Tongue (tissue), 2 donors: ENCODE measurements around the gene SFI1. TPM values are rescaled to one million over a fixed set of nuclear protein-coding genes. Genes with fewer than 3 reads are reported as not detected.
"Not testable (repeated sequence)": the region's sequence is repeated elsewhere in the genome, so short reads cannot be mapped to it uniquely, and the experiment has no call there.

Source experiments
- DNase-seq: peaks from one replicate; pipeline ENCODE4 v3.0.0-alpha.2; 2015
- total RNA-seq: library from RNA; depleted of rRNA; stranded (reverse); fragments of >200 nt; gene quantifications from one replicate; pipeline ENCODE4 v1.2.3, GENCODE V29; 2014

SFI1 gene
- total RNA-seq, 1 donor from 2014 or later = 25.4 TPM

GRCh38 chr22:31588970-31589675 is 92.8 kb downstream of the SFI1 start:
- DNase-seq = no peak

DNA sequence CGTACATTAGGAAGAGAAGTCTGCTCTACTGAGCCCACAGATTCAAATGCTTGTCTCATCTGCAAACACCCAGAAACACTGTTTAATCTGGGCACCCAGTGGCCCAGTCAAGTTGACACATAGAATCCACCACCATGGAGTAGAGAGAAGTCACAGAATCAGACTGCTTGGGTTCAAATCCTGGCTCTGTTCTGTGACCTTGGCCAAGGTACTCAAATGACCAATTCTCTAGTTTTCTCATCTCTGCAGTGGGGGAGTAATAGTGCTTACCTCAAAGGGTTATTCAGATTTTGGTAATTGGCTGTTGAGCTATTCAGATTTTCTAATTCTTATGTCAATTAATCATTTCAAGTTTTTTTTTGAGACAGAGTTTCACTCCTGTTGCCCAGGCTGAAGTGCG is 93.8 kb downstream of the SFI1 start:
- not testable (repeated sequence) for DNase-seq

DNA sequence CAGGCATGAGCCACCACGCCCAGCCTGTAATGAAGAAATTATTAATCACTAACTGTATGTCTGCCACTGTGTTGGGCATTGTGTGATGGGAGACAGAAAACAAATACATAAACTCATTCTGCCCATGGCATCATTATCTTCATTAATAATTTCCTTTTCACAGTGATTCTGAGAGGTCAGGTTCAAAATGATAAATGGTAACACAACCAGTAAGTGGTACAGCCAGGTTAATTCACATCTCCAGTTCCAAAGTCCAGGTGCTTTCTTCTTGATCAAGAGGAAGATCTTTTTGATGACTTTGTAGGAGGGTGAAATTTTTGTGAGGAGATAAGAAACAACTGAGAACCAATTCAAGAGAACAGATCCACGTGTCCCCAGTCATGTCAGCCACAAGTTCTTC is 98.9 kb downstream of the SFI1 start:
- no peak for DNase-seq

GRCh38 chr22:31602259-31602952 is 106.1 kb downstream of the SFI1 start:
- DNase-seq = peak; percentile 36

DNA sequence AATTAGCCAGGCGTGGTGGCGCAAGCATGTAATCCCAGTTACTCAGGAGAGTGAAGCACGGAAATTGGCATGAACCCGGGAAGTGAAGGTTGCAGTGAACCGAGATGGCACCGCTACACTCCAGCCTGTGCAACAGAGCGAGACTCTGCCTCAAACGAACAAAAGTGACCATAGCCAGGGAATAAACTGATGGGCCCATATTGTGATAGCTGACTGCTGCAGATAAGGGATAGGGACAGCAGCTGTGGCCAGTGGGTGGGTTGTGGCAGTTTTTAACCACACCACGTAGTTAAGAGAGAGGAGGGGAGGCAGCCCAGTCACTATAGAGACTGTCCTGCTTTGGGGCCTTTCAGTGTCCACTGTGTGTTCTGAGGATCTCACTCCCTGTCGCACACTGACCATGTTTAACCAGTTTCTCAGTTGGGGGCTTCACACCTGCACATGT is 106.8 kb downstream of the SFI1 start:
- no peak for DNase-seq

DNA sequence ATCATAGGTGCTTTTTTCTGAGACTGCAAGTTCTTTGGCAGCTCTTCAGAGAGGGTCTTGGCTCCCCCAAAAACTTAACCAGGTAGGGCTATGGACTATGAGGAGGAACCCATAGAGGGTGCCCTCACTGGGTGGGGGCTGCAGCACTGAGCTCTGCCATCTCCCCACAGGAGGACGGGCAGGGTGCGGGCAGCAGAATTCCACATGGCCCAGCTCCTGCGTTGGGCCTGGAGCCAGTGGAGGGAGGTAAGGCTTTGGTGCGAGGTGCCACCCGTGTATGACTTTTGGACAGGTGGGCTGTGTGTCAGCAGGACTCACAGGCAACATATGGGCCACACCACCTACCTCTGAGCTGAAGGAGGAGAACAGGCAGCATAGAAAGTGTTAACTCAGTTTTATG is 107.2 kb downstream of the SFI1 start:
- no peak for DNase-seq

DNA sequence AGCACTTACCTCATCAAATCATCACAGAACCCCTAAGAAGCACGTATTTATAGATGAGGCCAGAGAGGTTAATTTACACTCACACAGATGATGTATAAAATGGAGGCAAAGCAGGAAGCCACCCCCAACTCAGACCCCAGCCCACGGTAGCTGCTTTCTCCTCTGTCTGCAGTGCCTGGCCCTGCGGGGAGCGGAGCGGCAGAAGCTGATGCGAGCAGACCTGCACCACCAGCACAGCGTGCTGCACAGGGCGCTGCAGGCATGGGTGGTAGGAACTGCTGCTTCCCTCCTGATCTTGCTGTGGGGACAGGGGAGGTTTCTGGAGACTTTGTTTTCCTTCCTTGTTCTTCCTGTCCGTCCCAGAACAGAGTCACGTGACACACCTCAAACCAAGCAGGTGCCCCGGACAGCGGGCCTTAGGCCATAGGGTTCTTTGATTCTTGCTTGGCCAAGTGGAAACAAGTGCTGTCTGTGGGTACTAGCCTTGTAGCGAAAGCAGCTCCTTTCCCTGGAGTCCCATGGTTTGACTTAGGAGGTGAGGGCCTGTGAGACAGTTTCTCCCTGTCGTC is 107.9 kb downstream of the SFI1 start:
- no peak for DNase-seq

DNA sequence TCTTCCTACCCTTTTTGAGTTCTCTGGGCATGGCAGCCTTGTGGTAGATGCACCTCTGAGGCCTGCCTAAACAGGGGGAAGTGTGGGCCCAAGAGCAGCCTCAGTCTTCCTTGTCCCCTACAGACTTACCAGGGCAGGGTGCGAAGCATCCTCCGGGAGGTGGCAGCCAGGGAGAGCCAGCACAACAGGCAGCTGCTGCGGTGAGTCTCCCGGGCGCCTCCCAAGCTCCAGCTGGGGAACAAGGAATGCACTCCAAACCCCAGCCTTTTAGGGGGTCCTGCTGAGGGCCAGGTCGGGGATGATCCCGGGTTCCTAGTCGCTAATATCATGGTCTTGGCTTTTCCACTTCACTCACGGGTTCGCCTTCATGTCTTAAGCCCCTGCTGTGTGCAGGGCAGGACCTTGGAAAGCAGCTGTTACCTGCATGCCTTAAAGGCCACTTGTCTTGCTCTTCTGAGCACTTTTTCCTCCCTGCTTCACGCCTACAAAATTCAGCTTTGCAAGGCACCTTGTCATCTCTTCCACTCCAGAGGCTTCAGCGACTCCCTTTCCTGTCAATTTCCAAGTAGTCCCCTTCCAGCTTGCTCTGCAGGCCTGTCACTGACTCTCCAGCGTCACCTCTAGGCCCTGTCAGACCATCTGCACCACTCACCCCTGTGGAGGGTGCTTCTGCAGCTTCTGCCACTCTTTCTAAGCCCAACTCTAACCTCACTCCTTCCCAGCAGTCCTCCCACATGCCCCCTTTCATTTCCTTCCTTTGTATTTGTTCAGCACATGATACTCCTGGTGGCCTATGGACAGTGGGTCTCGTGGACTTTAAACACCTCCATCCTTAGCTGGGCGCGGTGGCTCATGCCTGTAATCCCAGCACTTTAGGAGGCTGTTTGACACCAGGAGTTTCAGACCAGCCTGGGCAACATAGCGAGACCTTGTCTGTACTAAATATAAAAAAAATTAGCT is 108.7 kb downstream of the SFI1 start:
- DNase-seq = no peak

DNA sequence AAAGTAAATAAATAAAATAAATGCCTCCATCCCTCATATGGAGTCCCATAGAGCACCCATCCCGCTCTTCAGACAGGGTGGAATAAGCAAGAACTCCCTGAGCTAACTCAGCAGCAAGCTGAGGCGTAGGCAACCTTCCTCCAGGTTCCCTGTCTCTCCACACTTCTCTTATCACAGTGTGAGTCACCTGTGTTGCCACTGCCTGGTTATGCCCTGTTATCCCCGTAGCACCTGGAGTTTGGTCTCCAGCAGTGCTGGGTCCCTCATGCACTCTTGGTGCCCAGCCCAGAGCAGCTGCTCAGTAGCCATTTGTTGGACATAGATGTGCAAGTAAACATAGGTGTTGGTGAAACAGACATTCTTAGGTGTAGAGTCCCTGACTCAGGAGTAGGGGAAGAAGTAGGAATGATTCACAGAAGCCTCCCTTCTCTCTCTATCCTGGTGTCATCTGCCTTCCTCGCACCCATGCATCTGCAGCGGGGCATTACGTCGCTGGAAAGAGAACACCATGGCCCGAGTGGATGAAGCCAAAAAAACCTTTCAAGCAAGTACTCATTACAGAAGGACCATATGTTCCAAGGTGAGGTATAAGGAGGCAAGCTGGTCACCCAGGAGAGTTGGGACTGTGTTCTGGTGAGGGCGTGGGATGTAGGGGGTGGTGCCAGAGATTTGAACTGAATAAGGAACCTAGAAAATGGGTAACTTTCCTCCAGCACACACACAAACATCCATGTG is 109.7 kb downstream of the SFI1 start:
- DNase-seq = no peak

DNA sequence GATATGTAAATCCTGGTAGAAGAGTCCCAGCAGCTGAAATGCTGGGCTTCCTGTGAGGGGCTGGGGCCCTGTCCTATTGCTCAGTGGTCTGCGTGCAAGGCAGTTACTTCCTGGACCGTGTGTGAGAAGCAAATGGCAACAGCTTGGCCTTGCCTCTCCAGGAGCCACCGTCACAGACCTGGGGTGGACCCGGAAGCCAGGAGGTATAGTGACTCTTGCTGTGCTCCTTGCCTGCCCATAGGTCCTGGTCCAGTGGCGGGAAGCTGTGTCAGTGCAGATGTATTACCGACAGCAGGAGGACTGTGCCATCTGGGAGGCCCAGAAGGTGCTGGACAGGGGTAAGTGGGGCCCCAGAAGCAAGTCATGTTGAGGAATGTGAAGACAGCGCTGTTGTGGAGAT is 111.4 kb downstream of the SFI1 start:
- DNase-seq = no peak

- DNase-seq = no peak
Observed at GRCh38 chr22:31609716-31610115, 113.4 kb downstream of the SFI1 start.

- no peak for DNase-seq
Observed at GRCh38 chr22:31610611-31611010, 114.3 kb downstream of the SFI1 start.

GRCh38 chr22:31611061-31611760 is 114.9 kb downstream of the SFI1 start:
- DNase-seq = peak; percentile 78

GRCh38 chr22:31612891-31613285 is 116.6 kb downstream of the SFI1 start:
- no peak for DNase-seq

GRCh38 chr22:31613286-31613903 is 117.1 kb downstream of the SFI1 start:
- DNase-seq = no peak

DNA sequence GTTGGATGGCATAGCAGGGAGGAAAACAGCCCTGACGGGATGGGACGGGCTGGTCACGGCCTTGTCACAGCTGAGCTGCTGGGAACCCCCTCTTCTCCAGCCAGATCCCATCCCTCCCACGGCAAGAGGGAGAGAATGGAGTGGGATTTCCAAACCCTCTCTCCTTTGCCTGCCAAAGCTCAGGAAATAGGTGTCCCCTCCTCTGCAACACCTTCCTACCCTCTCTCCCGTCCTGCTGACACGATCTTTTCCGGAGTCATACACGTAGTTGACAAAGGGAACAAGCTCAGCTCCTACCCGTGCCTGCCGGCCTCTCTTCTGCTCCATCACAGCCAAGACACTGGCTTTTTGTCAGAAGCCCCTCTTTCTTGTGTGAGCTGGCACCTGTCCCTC is 117.6 kb downstream of the SFI1 start:
- no peak for DNase-seq

DNA sequence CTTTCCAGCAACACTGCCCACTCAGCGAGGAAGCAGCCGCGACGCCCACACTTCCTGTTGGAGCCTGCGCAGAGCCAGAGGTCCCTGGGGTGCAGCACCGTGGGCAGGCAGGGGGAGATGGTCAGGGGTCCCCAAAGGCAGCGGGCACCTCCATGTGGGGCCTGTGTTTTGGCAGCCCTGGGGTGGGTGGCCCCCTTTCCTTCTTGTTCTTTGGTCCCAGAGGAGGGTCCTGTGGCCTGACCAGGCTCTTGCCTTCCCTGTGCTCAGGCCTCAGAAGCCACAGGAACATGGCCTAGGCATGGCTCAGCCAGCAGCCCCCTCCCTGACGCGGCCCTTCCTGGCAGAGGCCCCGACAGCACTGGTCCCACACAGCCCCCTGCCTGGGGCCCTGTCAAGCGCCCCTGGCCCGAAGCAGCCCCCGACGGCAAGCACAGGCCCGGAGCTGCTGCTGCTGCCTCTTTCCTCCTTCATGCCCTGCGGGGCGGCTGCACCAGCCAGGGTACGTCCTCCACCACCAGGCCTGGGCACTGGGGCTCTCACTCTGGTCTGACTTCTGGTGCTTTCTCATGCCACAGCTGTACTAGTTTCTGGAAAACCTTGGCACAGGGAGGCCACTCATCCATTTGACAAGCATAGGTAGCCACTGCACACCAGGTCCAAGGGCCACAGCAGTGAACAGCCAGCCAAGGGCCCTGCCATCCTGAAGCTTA is 118.6 kb downstream of the SFI1 start:
- no peak for DNase-seq

DNA sequence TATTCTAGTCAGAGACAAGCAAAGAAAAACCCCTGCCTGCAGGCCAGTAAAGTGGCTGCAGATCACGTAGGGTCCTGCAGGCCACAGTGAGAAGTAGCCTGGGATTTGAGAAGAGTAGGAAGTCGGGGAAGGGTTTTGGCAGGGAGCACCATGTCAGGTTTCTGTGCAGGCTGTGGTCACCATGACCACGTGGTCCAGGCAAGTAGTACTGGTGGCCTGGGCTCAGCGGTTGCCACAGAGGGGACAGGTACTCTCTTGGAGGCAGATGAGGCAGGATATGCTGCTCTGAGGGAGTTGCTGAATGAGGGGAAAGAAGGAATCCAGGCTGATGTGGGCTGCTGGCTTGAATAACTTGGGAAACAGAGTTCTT is 119.1 kb downstream of the SFI1 start:
- DNase-seq = no peak

GRCh38 chr22:31615940-31616314 is 119.6 kb downstream of the SFI1 start:
- DNase-seq = peak; percentile 77
